Measurements from ENCODE around the gene STAT4. TPM values are rescaled to one million over a fixed set of nuclear protein-coding genes. Genes with fewer than 3 reads are reported as not detected.

Gene STAT4
- total RNA-seq, 1 donor from 2014 or later: 0.46 TPM

- no peak overlapping the region for H3K4me3 ChIP-seq (ENCODE audit: low read depth, low read length)
- no peaks in the 10 kb centered on the region for H3K36me3 ChIP-seq (ENCODE audit: control insufficient read depth, insufficient read depth, low read length)
- no peak for TF ChIP-seq CTCF (IDR thresholded peaks at IDR 0.05; ENCODE audit: insufficient read depth, low read length, poor library complexity, severe bottlenecking)
- DNase-seq (ENCODE audit: low read depth): no peak
- H3K27me3 ChIP-seq (ENCODE audit: control insufficient read depth, insufficient read depth, low read length): no peaks in the 10 kb centered on the region
Observed at GRCh38 chr2:191048073-191048472, 102.7 kb downstream of the STAT4 start.

- DNase-seq (ENCODE audit: low read depth): no peak
- Histone ChIP-seq H3K27me3 (ENCODE audit: control insufficient read depth, insufficient read depth, low read length) (no peaks in the 10 kb centered on the region), H3K36me3 (ENCODE audit: control insufficient read depth, insufficient read depth, low read length) (no peaks in the 10 kb centered on the region), H3K4me3 (ENCODE audit: low read depth, low read length) (no peak overlapping the region)
- TF ChIP-seq CTCF (IDR thresholded peaks at IDR 0.05; ENCODE audit: insufficient read depth, low read length, poor library complexity, severe bottlenecking): no peak
Observed at GRCh38 chr2:191045141-191045540, 105.7 kb downstream of the STAT4 start.

GRCh38 chr2:191043438-191043837 is 107.4 kb downstream of the STAT4 start:
- Histone ChIP-seq H3K36me3 (ENCODE audit: control insufficient read depth, insufficient read depth, low read length) (no peaks in the 10 kb centered on the region), H3K4me3 (ENCODE audit: low read depth, low read length) (no peak overlapping the region), H3K27me3 (ENCODE audit: control insufficient read depth, insufficient read depth, low read length) (no peaks in the 10 kb centered on the region)
- no peak for TF ChIP-seq CTCF (IDR thresholded peaks at IDR 0.05; ENCODE audit: insufficient read depth, low read length, poor library complexity, severe bottlenecking)
- no peak for DNase-seq (ENCODE audit: low read depth)

GRCh38 chr2:191041418-191042161 is 109.2 kb downstream of the STAT4 start:
- Histone ChIP-seq H3K27me3 (ENCODE audit: control insufficient read depth, insufficient read depth, low read length) (no peaks in the 10 kb centered on the region), H3K4me3 (ENCODE audit: low read depth, low read length) (no peak overlapping the region), H3K36me3 (ENCODE audit: control insufficient read depth, insufficient read depth, low read length) (no peaks in the 10 kb centered on the region)
- no peak for DNase-seq (ENCODE audit: low read depth)
- TF ChIP-seq CTCF (IDR thresholded peaks at IDR 0.05; ENCODE audit: insufficient read depth, low read length, poor library complexity, severe bottlenecking): no peak

GRCh38 chr2:191039616-191040015 is 111.2 kb downstream of the STAT4 start:
- Histone ChIP-seq H3K27me3 (ENCODE audit: control insufficient read depth, insufficient read depth, low read length) (no peaks in the 10 kb centered on the region), H3K4me3 (ENCODE audit: low read depth, low read length) (no peak overlapping the region), H3K36me3 (ENCODE audit: control insufficient read depth, insufficient read depth, low read length) (no peaks in the 10 kb centered on the region)
- no peak for DNase-seq (ENCODE audit: low read depth)
- TF ChIP-seq CTCF (IDR thresholded peaks at IDR 0.05; ENCODE audit: insufficient read depth, low read length, poor library complexity, severe bottlenecking): no peak

- Histone ChIP-seq H3K36me3 (ENCODE audit: control insufficient read depth, insufficient read depth, low read length) (no peaks in the 10 kb centered on the region), H3K4me3 (ENCODE audit: low read depth, low read length) (no peak overlapping the region), H3K27me3 (ENCODE audit: control insufficient read depth, insufficient read depth, low read length) (no peaks in the 10 kb centered on the region)
- no peak for TF ChIP-seq CTCF (IDR thresholded peaks at IDR 0.05; ENCODE audit: insufficient read depth, low read length, poor library complexity, severe bottlenecking)
- no peak for DNase-seq (ENCODE audit: low read depth)
Observed at GRCh38 chr2:191038741-191039140, 112.1 kb downstream of the STAT4 start.

Measured in kidney epithelial cell (primary cell).